Measurements from ENCODE around the gene RALGAPA1.

- TF ChIP-seq EZH2 (IDR thresholded peaks at IDR 0.05; ENCODE audit: borderline replicate concordance, low read depth, low read length, severe bottlenecking), result no peak
- TF ChIP-seq CTCF (IDR thresholded peaks at IDR 0.05; ENCODE audit: borderline replicate concordance, extremely low read depth, low read length, poor library complexity, severe bottlenecking), result no peak
Observed at GRCh38 chr14:35535483-35536112, 273.5 kb downstream of the RALGAPA1 start.

All from DND-41 (cell line).